Mammary epithelial cell (primary cell): ENCODE measurements around the gene CSNK1G1.

Source experiments
- CTCF ChIP-seq, 2 donors: IDR thresholded peaks in 1 of 2; conservative IDR thresholded peaks in 1 of 2; 2 replicates each; pipeline ENCODE4 v1.5.1; 2011 to 2012; ENCODE audit warnings: inconsistent platforms in 2 of 2, low read length in 2 of 2, mild to moderate bottlenecking in 2 of 2, control low read depth in 1 of 2, low read depth in 1 of 2; ENCODE audit not compliant: insufficient read depth in 1 of 2; ENCODE audit errors: extremely low read depth in 1 of 2
- EZH2 ChIP-seq: IDR thresholded peaks from 2 replicates; pipeline ENCODE4 v1.6.1; 2012; ENCODE audit warnings: low read length, inconsistent platforms, borderline replicate concordance

GRCh38 chr15:64148168-64148567 is 207.8 kb downstream of the CSNK1G1 start:
- TF ChIP-seq CTCF (conservative IDR thresholded peaks at IDR 0.05 in 1 of 2, IDR thresholded peaks at IDR 0.05 in 1 of 2; ENCODE audit: extremely low read depth in 1 of 2, insufficient read depth in 1 of 2, low read depth in 1 of 2, low read length in 2 of 2) (no peak), EZH2 (no peak)
